GM15510 (cell line): Measurements from ENCODE around the gene INSRR.

ENCODE experiments used
- POLR2A ChIP-seq: IDR thresholded peaks from 3 replicates; pipeline ENCODE4 v1.6.1; 2011; ENCODE audit warnings: borderline replicate concordance; ENCODE audit not compliant: insufficient read length; ENCODE audit errors: extremely low read depth

INSRR gene

GRCh38 chr1:156806512-156807440 is 52.1 kb downstream of the INSRR start:
- no peak for TF ChIP-seq POLR2A

- TF ChIP-seq POLR2A = no peak
These were observed 53.0 kb downstream of the INSRR start for GRCh38 chr1:156805766-156806511.

GRCh38 chr1:156804572-156805243 is 54.2 kb downstream of the INSRR start:
- TF ChIP-seq POLR2A = no peak

- TF ChIP-seq POLR2A = no peak
These were observed 54.9 kb downstream of the INSRR start for GRCh38 chr1:156804026-156804425.

- TF ChIP-seq POLR2A = no peak
These were observed 55.6 kb downstream of the INSRR start for GRCh38 chr1:156803086-156803851.

GRCh38 chr1:156802421-156802935 is 56.4 kb downstream of the INSRR start:
- TF ChIP-seq POLR2A = no peak

- no peak for TF ChIP-seq POLR2A
These were observed 57.4 kb downstream of the INSRR start for GRCh38 chr1:156801409-156802121.

GRCh38 chr1:156797212-156797871 is 61.6 kb downstream of the INSRR start:
- TF ChIP-seq POLR2A = no peak

- TF ChIP-seq POLR2A = no peak
These were observed 62.4 kb downstream of the INSRR start for GRCh38 chr1:156796340-156797097.

- no peak for TF ChIP-seq POLR2A
These were observed 63.1 kb downstream of the INSRR start for GRCh38 chr1:156795787-156796186.

GRCh38 chr1:156795374-156795733 is 63.6 kb downstream of the INSRR start:
- no peak for TF ChIP-seq POLR2A
